HEK293 (cell line): ENCODE results near the gene LRP5.

Experiments
- CTCF ChIA-PET: fragments of 350-600 bp; formaldehyde crosslinking; extraction: SDS; loops from one replicate; lab custom pipeline; 2021; ENCODE audit warnings: antibody characterized with exemption; lab: Yijun Ruan, JAX
- POLR2A ChIA-PET: fragments of 300-600 bp; formaldehyde crosslinking; extraction: SDS; loops from one replicate; lab custom pipeline; 2020; ENCODE audit warnings: antibody characterized with exemption, inconsistent platforms; lab: Yijun Ruan, JAX
- H3K27ac ChIP-seq: fragments of 200-500 bp; sonication (Bioruptor generic); 2 replicates; pipeline ENCODE4 v1.5.1; 2014; ENCODE audit warnings: low read depth, low read length, control low read depth, inconsistent platforms; ENCODE audit errors: extremely low read depth
- H3K36me3 ChIP-seq, 2 experiments: fragments of 200-500 bp in 1 of 2; sonication (Bioruptor generic) in 1 of 2; 1 replicate in 1 of 2; 2 replicates in 1 of 2; pipeline ENCODE4 v1.5.1; 2014 to 2017; ENCODE audit warnings: inconsistent platforms in 2 of 2, low read length in 2 of 2; ENCODE audit not compliant: control insufficient read depth in 2 of 2, insufficient read depth in 1 of 2
- H3K4me1 ChIP-seq: fragments of 200-500 bp; sonication (Bioruptor generic); 2 replicates; pipeline ENCODE4 v1.5.1; 2014; ENCODE audit warnings: mild to moderate bottlenecking, low read length, inconsistent platforms; ENCODE audit not compliant: control insufficient read depth, insufficient read depth
- H3K4me3 ChIP-seq: 2 replicates; pipeline ENCODE4 v1.5.1; 2011; ENCODE audit warnings: low read depth, mild to moderate bottlenecking, control low read depth, low read length, moderate library complexity
- H3K9me3 ChIP-seq: fragments of 200-500 bp; sonication (Bioruptor generic); 2 replicates; pipeline ENCODE4 v1.5.1; 2014; ENCODE audit warnings: low read depth, low read length, inconsistent platforms; ENCODE audit not compliant: control insufficient read depth, insufficient read depth
- FEZF1 ChIP-seq: fragments of 450-650 bp; formaldehyde crosslinking; IDR thresholded peaks from 2 replicates; pipeline ENCODE4 v1.5.1; 2016; ENCODE audit warnings: missing biosample characterization, missing genetic modification characterization
- HOXA7 ChIP-seq: sonication (generic); formaldehyde crosslinking; IDR thresholded peaks from 2 replicates; pipeline ENCODE4 v1.8.1; 2022; ENCODE audit warnings: missing genetic modification reagents, borderline replicate concordance
- REPIN1 ChIP-seq: fragments of 450-650 bp; formaldehyde crosslinking; IDR thresholded peaks from 2 replicates; pipeline ENCODE4 v1.5.1; 2017; ENCODE audit warnings: missing biosample characterization, missing genetic modification characterization, low read depth
- SCRT2 ChIP-seq: fragments of 450-650 bp; formaldehyde crosslinking; IDR thresholded peaks from 2 replicates; pipeline ENCODE4 v1.5.1; 2016; ENCODE audit warnings: missing biosample characterization, missing genetic modification characterization
- SETDB1 ChIP-seq: IDR thresholded peaks from one replicate; pipeline ENCODE4 v1.6.1; 2017; ENCODE audit warnings: mild to moderate bottlenecking, low read length, moderate library complexity, mixed read lengths; ENCODE audit not compliant: insufficient read length
- TRIM28 ChIP-seq: IDR thresholded peaks from 2 replicates; pipeline ENCODE4 v1.6.1; 2011; ENCODE audit warnings: low read length, control low read depth, borderline replicate concordance
- YY1 ChIP-seq: fragments of 450-650 bp; formaldehyde crosslinking; IDR thresholded peaks from 2 replicates; pipeline ENCODE4 v1.5.1; 2018; ENCODE audit warnings: missing biosample characterization, missing genetic modification characterization
- ZBTB17 ChIP-seq: fragments of 450-650 bp; formaldehyde crosslinking; IDR thresholded peaks from 2 replicates; pipeline ENCODE4 v1.5.1; 2016; ENCODE audit warnings: missing biosample characterization, missing genetic modification characterization
- ZBTB20 ChIP-seq: fragments of 450-650 bp; formaldehyde crosslinking; IDR thresholded peaks from 2 replicates; pipeline ENCODE4 v1.5.1; 2016; ENCODE audit warnings: missing biosample characterization, missing genetic modification characterization
- ZBTB8A ChIP-seq: fragments of 450-650 bp; formaldehyde crosslinking; IDR thresholded peaks from 2 replicates; pipeline ENCODE4 v1.5.1; 2016; ENCODE audit warnings: missing biosample characterization, missing genetic modification characterization
- ZIC2 ChIP-seq: fragments of 450-650 bp; formaldehyde crosslinking; IDR thresholded peaks from 2 replicates; pipeline ENCODE4 v1.5.1; 2016; ENCODE audit warnings: missing biosample characterization, missing genetic modification characterization
- ZNF112 ChIP-seq: fragments of 450-650 bp; formaldehyde crosslinking; IDR thresholded peaks from 2 replicates; pipeline ENCODE4 v1.5.0; 2017; ENCODE audit warnings: missing biosample characterization, missing genetic modification characterization
- ZNF16 ChIP-seq: fragments of 450-650 bp; formaldehyde crosslinking; IDR thresholded peaks from 2 replicates; pipeline ENCODE4 v1.5.1; 2016; ENCODE audit warnings: low read depth, missing biosample characterization, missing genetic modification characterization
- ZNF2 ChIP-seq: fragments of 450-650 bp; formaldehyde crosslinking; IDR thresholded peaks from 2 replicates; pipeline ENCODE4 v1.5.1; 2016; ENCODE audit warnings: missing biosample characterization, missing genetic modification characterization
- ZNF311 ChIP-seq: fragments of 450-650 bp; formaldehyde crosslinking; IDR thresholded peaks from 2 replicates; pipeline ENCODE4 v1.5.1; 2017; ENCODE audit warnings: missing biosample characterization, missing genetic modification characterization, borderline replicate concordance
- ZNF404 ChIP-seq: fragments of 450-650 bp; formaldehyde crosslinking; IDR thresholded peaks from 2 replicates; pipeline ENCODE4 v1.5.1; 2017; ENCODE audit warnings: missing biosample characterization, missing genetic modification characterization
- ZNF433 ChIP-seq: fragments of 450-650 bp; formaldehyde crosslinking; IDR thresholded peaks from 2 replicates; pipeline ENCODE4 v1.5.1; 2016; ENCODE audit warnings: missing biosample characterization, missing genetic modification characterization, low read depth
- ZNF501 ChIP-seq: fragments of 450-650 bp; formaldehyde crosslinking; IDR thresholded peaks from 2 replicates; pipeline ENCODE4 v1.5.1; 2016; ENCODE audit warnings: missing biosample characterization, missing genetic modification characterization
- ZNF521 ChIP-seq: fragments of 450-650 bp; formaldehyde crosslinking; IDR thresholded peaks from 2 replicates; pipeline ENCODE4 v1.5.1; 2017; ENCODE audit warnings: missing biosample characterization, mild to moderate bottlenecking, missing genetic modification characterization
- ZNF560 ChIP-seq: fragments of 450-650 bp; formaldehyde crosslinking; IDR thresholded peaks from 2 replicates; pipeline ENCODE4 v1.5.1; 2017; ENCODE audit warnings: missing biosample characterization, missing genetic modification characterization, borderline replicate concordance
- ZNF623 ChIP-seq: fragments of 450-650 bp; formaldehyde crosslinking; IDR thresholded peaks from 2 replicates; pipeline ENCODE4 v1.5.1; 2016; ENCODE audit warnings: missing biosample characterization, missing genetic modification characterization
- ZNF654 ChIP-seq: fragments of 450-650 bp; formaldehyde crosslinking; IDR thresholded peaks from 2 replicates; pipeline ENCODE4 v1.5.1; 2016; ENCODE audit warnings: low read depth, missing biosample characterization, missing genetic modification characterization
- ZNF776 ChIP-seq: fragments of 450-650 bp; formaldehyde crosslinking; IDR thresholded peaks from 2 replicates; pipeline ENCODE4 v1.5.0; 2017; ENCODE audit warnings: missing biosample characterization, missing genetic modification characterization, borderline replicate concordance
- ZNF777 ChIP-seq: fragments of 450-650 bp; formaldehyde crosslinking; IDR thresholded peaks from 2 replicates; pipeline ENCODE4 v1.5.1; 2017; ENCODE audit warnings: missing biosample characterization, missing genetic modification characterization, borderline replicate concordance
- ZNF791 ChIP-seq: fragments of 450-650 bp; formaldehyde crosslinking; IDR thresholded peaks from 2 replicates; pipeline ENCODE4 v1.5.1; 2016; ENCODE audit warnings: missing biosample characterization, missing genetic modification characterization
- ZNF843 ChIP-seq: fragments of 450-650 bp; formaldehyde crosslinking; IDR thresholded peaks from 2 replicates; pipeline ENCODE4 v1.5.1; 2016; ENCODE audit warnings: missing biosample characterization, missing genetic modification characterization
- TF ChIP-seq, protein P1 (sequence below): fragments of 450-650 bp; formaldehyde crosslinking; IDR thresholded peaks from 2 replicates; pipeline ENCODE4 v1.5.1; 2017; ENCODE audit warnings: missing biosample characterization, missing genetic modification characterization
- TF ChIP-seq, protein P2 (sequence below): fragments of 450-650 bp; formaldehyde crosslinking; IDR thresholded peaks from 2 replicates; pipeline ENCODE4 v1.5.1; 2016; ENCODE audit warnings: missing biosample characterization, missing genetic modification characterization

The LRP5 gene

DNA sequence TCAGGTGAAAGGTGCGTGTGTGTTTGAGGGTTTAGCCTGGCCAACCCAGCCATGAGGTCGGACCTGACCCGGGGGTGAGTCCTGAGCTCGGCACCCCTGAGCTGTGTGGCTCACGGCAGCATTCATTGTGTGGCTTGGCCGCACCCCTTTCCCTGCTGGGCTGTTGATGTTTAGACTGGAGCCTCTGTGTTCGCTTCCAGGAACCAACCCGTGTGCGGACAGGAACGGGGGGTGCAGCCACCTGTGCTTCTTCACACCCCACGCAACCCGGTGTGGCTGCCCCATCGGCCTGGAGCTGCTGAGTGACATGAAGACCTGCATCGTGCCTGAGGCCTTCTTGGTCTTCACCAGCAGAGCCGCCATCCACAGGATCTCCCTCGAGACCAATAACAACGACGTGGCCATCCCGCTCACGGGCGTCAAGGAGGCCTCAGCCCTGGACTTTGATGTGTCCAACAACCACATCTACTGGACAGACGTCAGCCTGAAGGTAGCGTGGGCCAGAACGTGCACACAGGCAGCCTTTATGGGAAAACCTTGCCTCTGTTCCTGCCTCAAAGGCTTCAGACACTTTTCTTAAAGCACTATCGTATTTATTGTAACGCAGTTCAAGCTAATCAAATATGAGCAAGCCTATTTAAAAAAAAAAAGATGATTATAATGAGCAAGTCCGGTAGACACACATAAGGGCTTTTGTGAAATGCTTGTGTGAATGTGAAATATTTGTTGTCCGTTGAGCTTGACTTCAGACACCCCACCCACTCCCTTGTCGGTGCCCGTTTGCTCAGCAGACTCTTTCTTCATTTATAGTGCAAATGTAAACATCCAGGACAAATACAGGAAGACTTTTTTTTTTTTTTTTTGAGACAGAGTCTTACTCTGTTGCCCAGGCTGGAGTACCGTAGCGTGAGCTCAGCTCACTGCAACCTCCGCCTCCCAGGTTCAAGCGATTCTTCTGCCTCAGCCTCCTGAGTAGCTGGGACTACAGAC, 94.2 kb downstream of the LRP5 start:
- no peak overlapping the region for H3K27ac ChIP-seq
- H3K36me3 ChIP-seq = peaks cover 4 to 71% of the 10 kb centered on the region in 2 experiments; a peak in 2 of 3 replicates
- ChIA-PET CTCF (interaction anchor here (1.0 to 1.6 kb wide), 2 partner anchors 23 to 149 kb away, joined by 3 to 6 read pairs; no protein-coding TSS in a partner anchor), POLR2A (interaction anchor here (0.7 kb wide), 2 partner anchors 26 to 148 kb away, joined by 3 to 4 read pairs; no protein-coding TSS in a partner anchor)
- no peaks in the 10 kb centered on the region for H3K4me1 ChIP-seq
- H3K9me3 ChIP-seq = no peaks in the 10 kb centered on the region
- no peak overlapping the region for H3K4me3 ChIP-seq
- no peak for TF ChIP-seq HOXA7 (CRISPR knock-in tag)
- no peak for TF ChIP-seq REPIN1 (tag by site-specific recombination)
- TF ChIP-seq, protein P1, sequence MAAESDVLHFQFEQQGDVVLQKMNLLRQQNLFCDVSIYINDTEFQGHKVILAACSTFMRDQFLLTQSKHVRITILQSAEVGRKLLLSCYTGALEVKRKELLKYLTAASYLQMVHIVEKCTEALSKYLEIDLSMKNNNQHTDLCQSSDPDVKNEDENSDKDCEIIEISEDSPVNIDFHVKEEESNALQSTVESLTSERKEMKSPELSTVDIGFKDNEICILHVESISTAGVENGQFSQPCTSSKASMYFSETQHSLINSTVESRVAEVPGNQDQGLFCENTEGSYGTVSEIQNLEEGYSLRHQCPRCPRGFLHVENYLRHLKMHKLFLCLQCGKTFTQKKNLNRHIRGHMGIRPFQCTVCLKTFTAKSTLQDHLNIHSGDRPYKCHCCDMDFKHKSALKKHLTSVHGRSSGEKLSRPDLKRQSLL (tag by site-specific recombination) = no peak
- no peak for TF ChIP-seq ZIC2
- TF ChIP-seq SCRT2 (tag by site-specific recombination) = no peak
- no peak for TF ChIP-seq ZNF501
- TF ChIP-seq YY1 = no peak
- no peak for TF ChIP-seq ZNF2
- TF ChIP-seq ZBTB17 (tag by site-specific recombination) = no peak
- no peak for TF ChIP-seq ZNF404
- TF ChIP-seq FEZF1 (tag by site-specific recombination) = no peak
- TF ChIP-seq ZNF311 = no peak
- no peak for TF ChIP-seq ZBTB20
- no peak for TF ChIP-seq TRIM28

- TF ChIP-seq ZNF843 (tag by site-specific recombination) = no peak
- no peak for TF ChIP-seq ZNF112
- TF ChIP-seq SETDB1 = no peak
- TF ChIP-seq ZIC2 = no peak
- no peak for TF ChIP-seq ZNF654 (tag by site-specific recombination)
- TF ChIP-seq ZBTB8A (tag by site-specific recombination) = no peak
- TF ChIP-seq ZNF777 = no peak
- TF ChIP-seq ZNF623 = no peak
- no peak for TF ChIP-seq ZNF791 (tag by site-specific recombination)
- TF ChIP-seq ZNF521 (tag by site-specific recombination) = no peak
- TF ChIP-seq ZNF560 (tag by site-specific recombination) = no peak
- no peak for TF ChIP-seq ZNF16 (tag by site-specific recombination)
- TF ChIP-seq ZNF776 (tag by site-specific recombination) = no peak
- TF ChIP-seq, protein P2, sequence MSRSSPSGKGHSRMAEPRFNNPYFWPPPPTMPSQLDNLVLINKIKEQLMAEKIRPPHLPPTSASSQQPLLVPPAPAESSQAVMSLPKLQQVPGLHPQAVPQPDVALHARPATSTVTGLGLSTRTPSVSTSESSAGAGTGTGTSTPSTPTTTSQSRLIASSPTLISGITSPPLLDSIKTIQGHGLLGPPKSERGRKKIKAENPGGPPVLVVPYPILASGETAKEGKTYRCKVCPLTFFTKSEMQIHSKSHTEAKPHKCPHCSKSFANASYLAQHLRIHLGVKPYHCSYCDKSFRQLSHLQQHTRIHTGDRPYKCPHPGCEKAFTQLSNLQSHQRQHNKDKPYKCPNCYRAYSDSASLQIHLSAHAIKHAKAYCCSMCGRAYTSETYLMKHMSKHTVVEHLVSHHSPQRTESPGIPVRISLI (tag by site-specific recombination) = no peak
- TF ChIP-seq ZNF433 = no peak
- ChIA-PET CTCF (no interaction called here), POLR2A (no interaction called here)
- Histone ChIP-seq H3K9me3 (no peaks in the 10 kb centered on the region), H3K4me3 (no peak overlapping the region), H3K27ac (no peak overlapping the region), H3K4me1 (no peaks in the 10 kb centered on the region), H3K36me3 (peaks cover 4 to 71% of the 10 kb centered on the region in 2 experiments; a peak in 2 of 3 replicates)
Observed at GRCh38 chr11:68408512-68408911, 96.1 kb downstream of the LRP5 start.
